HEK293 (cell line): Measurements from ENCODE around the gene PDE8B.

Source experiments
- CTCF ChIA-PET: fragments of 350-600 bp; formaldehyde crosslinking; extraction: SDS; loops from one replicate; lab custom pipeline; 2021; ENCODE audit warnings: antibody characterized with exemption; lab: Yijun Ruan, JAX
- POLR2A ChIA-PET: fragments of 300-600 bp; formaldehyde crosslinking; extraction: SDS; loops from one replicate; lab custom pipeline; 2020; ENCODE audit warnings: antibody characterized with exemption, inconsistent platforms; lab: Yijun Ruan, JAX
- H3K27ac ChIP-seq: fragments of 200-500 bp; sonication (Bioruptor generic); 2 replicates; pipeline ENCODE4 v1.5.1; 2014; ENCODE audit warnings: low read depth, low read length, control low read depth, inconsistent platforms; ENCODE audit errors: extremely low read depth
- H3K36me3 ChIP-seq, 2 experiments: fragments of 200-500 bp in 1 of 2; sonication (Bioruptor generic) in 1 of 2; 1 replicate in 1 of 2; 2 replicates in 1 of 2; pipeline ENCODE4 v1.5.1; 2014 to 2017; ENCODE audit warnings: inconsistent platforms in 2 of 2, low read length in 2 of 2; ENCODE audit not compliant: control insufficient read depth in 2 of 2, insufficient read depth in 1 of 2
- H3K4me1 ChIP-seq: fragments of 200-500 bp; sonication (Bioruptor generic); 2 replicates; pipeline ENCODE4 v1.5.1; 2014; ENCODE audit warnings: mild to moderate bottlenecking, low read length, inconsistent platforms; ENCODE audit not compliant: control insufficient read depth, insufficient read depth
- H3K4me3 ChIP-seq: 2 replicates; pipeline ENCODE4 v1.5.1; 2011; ENCODE audit warnings: low read depth, mild to moderate bottlenecking, control low read depth, low read length, moderate library complexity
- H3K9me3 ChIP-seq: fragments of 200-500 bp; sonication (Bioruptor generic); 2 replicates; pipeline ENCODE4 v1.5.1; 2014; ENCODE audit warnings: low read depth, low read length, inconsistent platforms; ENCODE audit not compliant: control insufficient read depth, insufficient read depth
- PBX3 ChIP-seq: sonication (generic); formaldehyde crosslinking; IDR thresholded peaks from 2 replicates; pipeline ENCODE4 v1.8.1; 2022; ENCODE audit warnings: mild to moderate bottlenecking, moderate library complexity, missing genetic modification reagents
- RBAK ChIP-seq: fragments of 450-650 bp; formaldehyde crosslinking; IDR thresholded peaks from 2 replicates; pipeline ENCODE4 v1.5.1; 2016; ENCODE audit warnings: missing biosample characterization, missing genetic modification characterization
- SCRT1 ChIP-seq: fragments of 450-650 bp; formaldehyde crosslinking; IDR thresholded peaks from 2 replicates; pipeline ENCODE4 v1.5.1; 2016; ENCODE audit warnings: missing biosample characterization, missing genetic modification characterization, borderline replicate concordance
- SCRT2 ChIP-seq: fragments of 450-650 bp; formaldehyde crosslinking; IDR thresholded peaks from 2 replicates; pipeline ENCODE4 v1.5.1; 2016; ENCODE audit warnings: missing biosample characterization, missing genetic modification characterization
- TSHZ1 ChIP-seq: fragments of 450-650 bp; formaldehyde crosslinking; IDR thresholded peaks from 2 replicates; pipeline ENCODE4 v1.5.1; 2016; ENCODE audit warnings: missing biosample characterization, missing genetic modification characterization, borderline replicate concordance
- ZBTB10 ChIP-seq: fragments of 450-650 bp; formaldehyde crosslinking; IDR thresholded peaks from 2 replicates; pipeline ENCODE4 v1.5.1; 2016; ENCODE audit warnings: missing biosample characterization, missing genetic modification characterization
- ZNF148 ChIP-seq: fragments of 450-650 bp; formaldehyde crosslinking; IDR thresholded peaks from 2 replicates; pipeline ENCODE4 v1.5.0; 2017; ENCODE audit warnings: missing biosample characterization, missing genetic modification characterization, borderline replicate concordance
- ZNF174 ChIP-seq: fragments of 450-650 bp; formaldehyde crosslinking; IDR thresholded peaks from 2 replicates; pipeline ENCODE4 v1.5.0; 2017; ENCODE audit warnings: missing biosample characterization, mild to moderate bottlenecking, missing genetic modification characterization
- ZNF202 ChIP-seq: fragments of 450-650 bp; formaldehyde crosslinking; IDR thresholded peaks from 2 replicates; pipeline ENCODE4 v1.5.1; 2016; ENCODE audit warnings: missing biosample characterization, missing genetic modification characterization, borderline replicate concordance
- ZNF248 ChIP-seq: fragments of 450-650 bp; formaldehyde crosslinking; IDR thresholded peaks from 2 replicates; pipeline ENCODE4 v1.5.1; 2017; ENCODE audit warnings: missing biosample characterization, missing genetic modification characterization
- ZNF292 ChIP-seq: fragments of 450-650 bp; formaldehyde crosslinking; IDR thresholded peaks from 2 replicates; pipeline ENCODE4 v1.5.1; 2016; ENCODE audit warnings: low read depth, missing biosample characterization, missing genetic modification characterization, borderline replicate concordance
- ZNF302 ChIP-seq: fragments of 450-650 bp; formaldehyde crosslinking; IDR thresholded peaks from 2 replicates; pipeline ENCODE4 v1.5.1; 2016; ENCODE audit warnings: missing biosample characterization, missing genetic modification characterization, low read depth
- ZNF404 ChIP-seq: fragments of 450-650 bp; formaldehyde crosslinking; IDR thresholded peaks from 2 replicates; pipeline ENCODE4 v1.5.1; 2017; ENCODE audit warnings: missing biosample characterization, missing genetic modification characterization
- ZNF433 ChIP-seq: fragments of 450-650 bp; formaldehyde crosslinking; IDR thresholded peaks from 2 replicates; pipeline ENCODE4 v1.5.1; 2016; ENCODE audit warnings: missing biosample characterization, missing genetic modification characterization, low read depth
- ZNF510 ChIP-seq: fragments of 450-650 bp; formaldehyde crosslinking; IDR thresholded peaks from 2 replicates; pipeline ENCODE4 v1.5.1; 2018; ENCODE audit warnings: mild to moderate bottlenecking, missing genetic modification characterization, missing biosample characterization; ENCODE audit not compliant: insufficient replicate concordance
- ZNF549 ChIP-seq: fragments of 450-650 bp; IDR thresholded peaks from 2 replicates; pipeline ENCODE4 v1.5.1; 2018; ENCODE audit warnings: missing biosample characterization, missing genetic modification characterization, mild to moderate bottlenecking, inconsistent platforms, moderate library complexity
- ZNF654 ChIP-seq: fragments of 450-650 bp; formaldehyde crosslinking; IDR thresholded peaks from 2 replicates; pipeline ENCODE4 v1.5.1; 2016; ENCODE audit warnings: low read depth, missing biosample characterization, missing genetic modification characterization
- ZNF660 ChIP-seq: fragments of 450-650 bp; IDR thresholded peaks from 2 replicates; pipeline ENCODE4 v1.5.1; 2018; ENCODE audit warnings: missing biosample characterization, mild to moderate bottlenecking, missing genetic modification characterization
- ZNF701 ChIP-seq: fragments of 450-650 bp; formaldehyde crosslinking; IDR thresholded peaks from 2 replicates; pipeline ENCODE4 v1.5.1; 2016; ENCODE audit warnings: missing biosample characterization, missing genetic modification characterization
- TF ChIP-seq, protein P1 (sequence below): fragments of 450-650 bp; formaldehyde crosslinking; IDR thresholded peaks from 2 replicates; pipeline ENCODE4 v1.5.1; 2016; ENCODE audit warnings: missing biosample characterization, missing genetic modification characterization
- TF ChIP-seq, protein P2 (sequence below): fragments of 450-650 bp; formaldehyde crosslinking; IDR thresholded peaks from 2 replicates; pipeline ENCODE4 v1.5.1; 2016; ENCODE audit warnings: missing biosample characterization, missing genetic modification characterization

Gene PDE8B

DNA sequence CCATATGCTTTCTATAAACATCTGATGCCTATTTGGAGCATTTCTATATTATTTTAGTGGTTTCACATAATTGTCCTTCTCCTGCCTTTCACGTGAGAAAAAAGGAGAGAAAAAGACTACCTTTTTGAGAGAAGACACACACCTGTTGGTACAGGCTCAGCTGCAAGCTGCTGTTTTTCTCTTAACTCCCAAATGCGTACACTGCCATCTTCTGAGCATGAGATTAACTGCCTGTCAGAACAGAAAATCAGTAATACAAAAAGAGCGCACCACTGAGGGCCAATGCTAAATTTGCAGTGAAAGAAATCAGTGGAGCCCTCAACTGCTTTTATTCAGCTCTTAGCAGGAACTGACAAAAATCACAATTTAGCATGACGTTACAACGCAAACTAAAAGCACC, 226.7 kb downstream of the PDE8B start:
- H3K27ac ChIP-seq = no peak overlapping the region
- H3K4me3 ChIP-seq = no peak overlapping the region
- CTCF ChIA-PET = interaction anchor here (0.6 to 3.5 kb wide), 6 partner anchors 10 to 566 kb away, joined by 3 to 20 read pairs (median 3); no protein-coding TSS in a partner anchor
- H3K4me1 ChIP-seq = no peaks in the 10 kb centered on the region
- POLR2A ChIA-PET = no interaction called here
- peaks cover 30 to 38% of the 10 kb centered on the region in 2 experiments for H3K36me3 ChIP-seq
- no peaks in the 10 kb centered on the region for H3K9me3 ChIP-seq
- TF ChIP-seq, protein P1, sequence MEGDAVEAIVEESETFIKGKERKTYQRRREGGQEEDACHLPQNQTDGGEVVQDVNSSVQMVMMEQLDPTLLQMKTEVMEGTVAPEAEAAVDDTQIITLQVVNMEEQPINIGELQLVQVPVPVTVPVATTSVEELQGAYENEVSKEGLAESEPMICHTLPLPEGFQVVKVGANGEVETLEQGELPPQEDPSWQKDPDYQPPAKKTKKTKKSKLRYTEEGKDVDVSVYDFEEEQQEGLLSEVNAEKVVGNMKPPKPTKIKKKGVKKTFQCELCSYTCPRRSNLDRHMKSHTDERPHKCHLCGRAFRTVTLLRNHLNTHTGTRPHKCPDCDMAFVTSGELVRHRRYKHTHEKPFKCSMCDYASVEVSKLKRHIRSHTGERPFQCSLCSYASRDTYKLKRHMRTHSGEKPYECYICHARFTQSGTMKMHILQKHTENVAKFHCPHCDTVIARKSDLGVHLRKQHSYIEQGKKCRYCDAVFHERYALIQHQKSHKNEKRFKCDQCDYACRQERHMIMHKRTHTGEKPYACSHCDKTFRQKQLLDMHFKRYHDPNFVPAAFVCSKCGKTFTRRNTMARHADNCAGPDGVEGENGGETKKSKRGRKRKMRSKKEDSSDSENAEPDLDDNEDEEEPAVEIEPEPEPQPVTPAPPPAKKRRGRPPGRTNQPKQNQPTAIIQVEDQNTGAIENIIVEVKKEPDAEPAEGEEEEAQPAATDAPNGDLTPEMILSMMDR = peak; percentile 32
- no peak for TF ChIP-seq ZBTB10 (tag by site-specific recombination)
- no peak for TF ChIP-seq ZNF248 (tag by site-specific recombination)
- peak; percentile 30 for TF ChIP-seq ZNF654 (tag by site-specific recombination)
- no peak for TF ChIP-seq ZNF404 (tag by site-specific recombination)
- no peak for TF ChIP-seq ZNF292 (tag by site-specific recombination)
- no peak for TF ChIP-seq ZNF701 (tag by site-specific recombination)
- TF ChIP-seq, protein P2, sequence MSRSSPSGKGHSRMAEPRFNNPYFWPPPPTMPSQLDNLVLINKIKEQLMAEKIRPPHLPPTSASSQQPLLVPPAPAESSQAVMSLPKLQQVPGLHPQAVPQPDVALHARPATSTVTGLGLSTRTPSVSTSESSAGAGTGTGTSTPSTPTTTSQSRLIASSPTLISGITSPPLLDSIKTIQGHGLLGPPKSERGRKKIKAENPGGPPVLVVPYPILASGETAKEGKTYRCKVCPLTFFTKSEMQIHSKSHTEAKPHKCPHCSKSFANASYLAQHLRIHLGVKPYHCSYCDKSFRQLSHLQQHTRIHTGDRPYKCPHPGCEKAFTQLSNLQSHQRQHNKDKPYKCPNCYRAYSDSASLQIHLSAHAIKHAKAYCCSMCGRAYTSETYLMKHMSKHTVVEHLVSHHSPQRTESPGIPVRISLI (tag by site-specific recombination) = no peak
- TF ChIP-seq SCRT1 = peak; percentile 67; the same call in 1 of the 2 replicates
- no peak for TF ChIP-seq ZNF202 (tag by site-specific recombination)
- no peak for TF ChIP-seq ZNF148
- no peak for TF ChIP-seq ZNF549 (tag by site-specific recombination)
- no peak for TF ChIP-seq PBX3 (CRISPR knock-in tag)
- no peak for TF ChIP-seq ZNF660 (tag by site-specific recombination)
- TF ChIP-seq ZNF174 = no peak
- no peak for TF ChIP-seq TSHZ1 (tag by site-specific recombination)
- TF ChIP-seq SCRT2 (tag by site-specific recombination) = peak; percentile 89
- no peak for TF ChIP-seq RBAK
- TF ChIP-seq ZNF510 (tag by site-specific recombination) = no peak
- no peak for TF ChIP-seq ZNF302
- TF ChIP-seq ZNF433 = no peak
